PC-9 (cell line): ENCODE data around the gene KRT35.

Source experiments
- CTCF ChIP-seq: fragments of 200-600 bp; sonication (generic); conservative IDR thresholded peaks from 2 replicates; pipeline ENCODE4 v1.6.1; 2017; ENCODE audit warnings: mixed run types, antibody characterized with exemption, mild to moderate bottlenecking, moderate library complexity
- EZH2 ChIP-seq: fragments of 200-600 bp; sonication (generic); IDR thresholded peaks from 2 replicates; pipeline ENCODE4 v1.8.0; 2017; ENCODE audit warnings: antibody characterized with exemption, low read depth

GRCh38 chr17:41512546-41513167 is 31.7 kb upstream of the KRT35 start:
- TF ChIP-seq CTCF (no peak), EZH2 (no peak)
